GM23248 (cell line): ENCODE data around the gene NOTO. TPM values are rescaled to one million over a fixed set of nuclear protein-coding genes. Genes with fewer than 3 reads are reported as not detected.

Experiments
- DNase-seq: peaks from one replicate; pipeline ENCODE4 v3.0.0-alpha.2; 2015
- H2AFZ ChIP-seq: fragments of 200-600 bp; sonication (generic); 2 replicates; pipeline ENCODE4 v1.6.1; 2016; ENCODE audit warnings: antibody characterized with exemption
- H3F3A ChIP-seq: fragments of 200-600 bp; sonication (generic); 2 replicates; pipeline ENCODE4 v1.6.1; 2016; ENCODE audit warnings: mild to moderate bottlenecking, antibody characterized with exemption, mixed run types; ENCODE audit not compliant: insufficient read depth
- H3K27ac ChIP-seq: fragments of 200-600 bp; sonication (generic); 2 replicates; pipeline ENCODE4 v1.5.1; 2016; ENCODE audit warnings: mild to moderate bottlenecking
- H3K27me3 ChIP-seq: fragments of 200-600 bp; sonication (generic); replicated peaks from 2 replicates; pipeline ENCODE4 v1.6.1; 2016; ENCODE audit warnings: mild to moderate bottlenecking; ENCODE audit not compliant: insufficient read depth
- H3K36me3 ChIP-seq: fragments of 200-600 bp; sonication (generic); 2 replicates; pipeline ENCODE4 v1.6.1; 2016; ENCODE audit warnings: low read depth, mild to moderate bottlenecking
- H3K4me1 ChIP-seq: fragments of 200-600 bp; sonication (generic); 2 replicates; pipeline ENCODE4 v1.6.1; 2016; ENCODE audit warnings: mild to moderate bottlenecking; ENCODE audit not compliant: insufficient read depth
- H3K4me2 ChIP-seq: fragments of 200-600 bp; sonication (generic); one replicate; pipeline ENCODE4 v1.6.1; 2016; ENCODE audit warnings: mild to moderate bottlenecking; ENCODE audit not compliant: unreplicated experiment
- H3K4me3 ChIP-seq: fragments of 200-600 bp; sonication (generic); 2 replicates; pipeline ENCODE4 v1.5.1; 2016; ENCODE audit warnings: mild to moderate bottlenecking
- H3K79me2 ChIP-seq: fragments of 200-600 bp; sonication (generic); 2 replicates; pipeline ENCODE4 v1.6.1; 2016; ENCODE audit warnings: mild to moderate bottlenecking; ENCODE audit not compliant: insufficient read depth
- H3K9ac ChIP-seq: fragments of 200-600 bp; sonication (generic); 2 replicates; pipeline ENCODE4 v1.6.1; 2016; ENCODE audit warnings: mild to moderate bottlenecking
- H3K9me2 ChIP-seq: fragments of 200-600 bp; sonication (generic); 2 replicates; pipeline ENCODE4 v1.6.1; 2016; ENCODE audit warnings: mixed run types, mild to moderate bottlenecking, moderate library complexity; ENCODE audit not compliant: insufficient read depth
- H3K9me3 ChIP-seq: fragments of 200-600 bp; sonication (generic); one replicate; pipeline ENCODE4 v1.6.1; 2017; ENCODE audit warnings: low read depth
- H4K20me1 ChIP-seq: fragments of 200-600 bp; sonication (generic); 2 replicates; pipeline ENCODE4 v1.6.0; 2016; ENCODE audit not compliant: insufficient read depth
- EZH2 ChIP-seq: fragments of 200-600 bp; sonication (generic); IDR thresholded peaks from 2 replicates; pipeline ENCODE4 v1.6.1; 2018; ENCODE audit warnings: antibody characterized with exemption, mild to moderate bottlenecking; ENCODE audit not compliant: insufficient read depth, poor library complexity, severe bottlenecking
- EZH2phosphoT487 ChIP-seq: fragments of 200-600 bp; sonication (generic); IDR thresholded peaks from 2 replicates; pipeline ENCODE4 v1.6.1; 2018; ENCODE audit warnings: antibody characterized with exemption, moderate library complexity, mild to moderate bottlenecking, low read depth; ENCODE audit not compliant: insufficient read depth
- WGBS, 2 experiments: methylation state at CpG; one replicate each; pipeline ENCODE4 v1.1.6; 2015 to 2017; ENCODE audit warnings: low lambda C conversion rate in 2 of 2, low coverage in 1 of 2; ENCODE audit errors: missing lambda C conversion rate in 2 of 2; 5-methylcytosine and 5-hydroxymethylcytosine counted together
- in situ Hi-C: fragments of 300-500 bp; cut with MboI; formaldehyde crosslinking; loops from 2 replicates; pipeline ENCODE4 v1.15.0; 2020
- polyA plus RNA-seq: library from polyadenylated mRNA; unstranded; fragments of >200 nt; fragmentation: Nextera tagmentation; extraction: Ambion mirVana; gene quantifications from 2 replicates; pipeline ENCODE4 v1.2.1, GENCODE V29; 2016
- total RNA-seq: library from RNA; depleted of rRNA; stranded (reverse); fragments of >200 nt; shearing (Covaris generic); gene quantifications from 2 replicates; pipeline ENCODE4 v1.2.3, GENCODE V29; 2014; rRNA removed

The NOTO gene
- total and polyA plus RNA-seq, 2 experiments from 2014 or later = not detected

DNA sequence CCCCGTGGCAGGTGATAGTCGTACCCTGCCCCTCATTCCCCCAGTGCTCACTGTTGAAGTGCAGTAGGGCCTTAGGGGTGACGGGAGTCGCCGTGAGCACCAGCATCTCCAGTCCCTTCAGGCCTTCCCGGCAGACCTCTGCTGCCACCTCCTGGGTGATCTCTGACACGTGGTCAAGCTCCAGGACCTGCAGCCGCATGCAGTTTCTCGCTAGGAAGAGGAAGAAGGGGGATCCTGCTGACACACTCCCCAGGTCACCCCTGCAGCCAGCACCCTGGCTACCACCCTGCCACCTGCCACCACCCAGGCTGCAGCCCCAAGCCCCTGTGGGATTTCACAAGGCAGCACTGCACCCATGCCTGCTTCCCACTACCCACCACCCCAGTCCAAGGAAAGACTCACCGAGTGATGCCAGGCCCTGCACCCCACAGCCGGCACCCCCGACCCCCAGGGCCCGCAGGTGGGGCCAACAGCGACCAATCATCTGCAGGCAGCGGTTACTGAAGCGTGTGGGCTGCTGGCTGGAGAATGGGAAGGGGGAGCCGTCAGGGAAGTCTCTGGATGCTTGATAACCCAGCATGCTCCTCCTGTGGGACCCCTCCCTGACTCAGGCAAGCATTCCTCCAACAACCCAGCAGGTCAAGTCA, 58.1 kb downstream of the NOTO start:
- 30 to 35% methylated on average over 14 to 17 of the region's 17 CpGs for WGBS, 2 experiments
- DNase-seq = peak; percentile 63
- in situ Hi-C loops = no loop called here

More for the DNA sequence above, 58.1 kb downstream of the NOTO start:
- no peaks in the 10 kb centered on the region for H3K4me1 ChIP-seq
- H3K4me2 ChIP-seq = no peak overlapping the region
- H3K9me3 ChIP-seq = no peaks in the 10 kb centered on the region
- no peaks in the 10 kb centered on the region for H3K36me3 ChIP-seq
- H3K79me2 ChIP-seq = no peaks in the 10 kb centered on the region
- H3K27me3 ChIP-seq = no peaks in the 10 kb centered on the region
- H3F3A ChIP-seq = no peaks in the 10 kb centered on the region
- H3K27ac ChIP-seq = no peak overlapping the region
- TF ChIP-seq EZH2phosphoT487 (no peak), EZH2 (no peak)
- no peaks in the 10 kb centered on the region for H4K20me1 ChIP-seq
- no peak overlapping the region for H3K4me3 ChIP-seq
- H3K9me2 ChIP-seq = no peaks in the 10 kb centered on the region
- H3K9ac ChIP-seq = no peak overlapping the region
- no peak overlapping the region for H2AFZ ChIP-seq

Other genes starting within 250 kb of the NOTO start
- gene SFXN5, start 130.9 kb upstream of the NOTO start, total RNA-seq = 16.4 and 17.1 TPM in 2 replicates
- gene SFXN5, start 130.9 kb upstream of the NOTO start, polyA plus RNA-seq = 7.3 and 10.0 TPM in 2 replicates
- 71.9 and 76.6 TPM in 2 replicates for gene RAB11FIP5, start 89.6 kb upstream of the NOTO start, total RNA-seq
- 34.4 and 35.0 TPM in 2 replicates for gene RAB11FIP5, start 89.6 kb upstream of the NOTO start, polyA plus RNA-seq
- gene SMYD5, start 11.7 kb downstream of the NOTO start, total RNA-seq = 20.1 and 33.0 TPM in 2 replicates
- gene SMYD5, start 11.7 kb downstream of the NOTO start, polyA plus RNA-seq = 15.0 and 17.5 TPM in 2 replicates
- 40.7 and 44.3 TPM in 2 replicates for gene PRADC1, start 30.7 kb downstream of the NOTO start, total RNA-seq
- gene PRADC1, start 30.7 kb downstream of the NOTO start, polyA plus RNA-seq = 46.7 and 47.8 TPM in 2 replicates
- 272 and 316 TPM in 2 replicates for gene CCT7, start 31.7 kb downstream of the NOTO start, total RNA-seq
- gene CCT7, start 31.7 kb downstream of the NOTO start, polyA plus RNA-seq = 213 and 225 TPM in 2 replicates
- 1.0 and 1.1 TPM in 2 replicates for gene FBXO41, start 81.9 kb downstream of the NOTO start, total RNA-seq
- 0.38 and 0.44 TPM in 2 replicates for gene FBXO41, start 81.9 kb downstream of the NOTO start, polyA plus RNA-seq
- not detected in 2 replicates for gene EGR4, start 91.0 kb downstream of the NOTO start, total RNA-seq
- gene EGR4, start 91.0 kb downstream of the NOTO start, polyA plus RNA-seq = 0.08 TPM in 1 of 2 replicates, not detected in the other
- gene ALMS1, start 183.3 kb downstream of the NOTO start, total RNA-seq = 9.8 and 15.9 TPM in 2 replicates
- 3.1 and 3.4 TPM in 2 replicates for gene ALMS1, start 183.3 kb downstream of the NOTO start, polyA plus RNA-seq